Heart right ventricle (tissue), 16 donors: ENCODE data around the gene MGST3. TPM values are rescaled to one million over a fixed set of nuclear protein-coding genes. Genes with fewer than 3 reads are reported as not detected.

Source experiments
- ATAC-seq, 8 donors: fragments of 200-7000 bp; cut with Tn5 transposase; one replicate each; pipeline ENCODE4 v1.9.1; 2020; ENCODE audit warnings: mild to moderate bottlenecking in 8 of 8, moderate library complexity in 8 of 8, moderate number of reproducible peaks in 1 of 8
- DNase-seq, 2 donors: peaks; one replicate each; pipeline ENCODE4 v3.0.0-alpha.2; 2020
- H3K27ac ChIP-seq, 10 donors: fragments of 200-600 bp; sonication (generic) in 2 of 10; one replicate each; pipeline versions ENCODE4 v1.5.0 to v1.8.0; 2020 to 2022; ENCODE audit warnings: mild to moderate bottlenecking in 3 of 10
- H3K27me3 ChIP-seq, 7 donors: fragments of 200-600 bp; one replicate each; pipeline ENCODE4 v1.8.0; 2021 to 2022; ENCODE audit warnings: mild to moderate bottlenecking in 2 of 7
- H3K36me3 ChIP-seq, 9 donors: fragments of 200-600 bp; sonication (generic) in 1 of 9; one replicate each; pipeline versions ENCODE4 v1.5.0 to v1.8.0; 2020 to 2022; ENCODE audit warnings: mild to moderate bottlenecking in 2 of 9
- H3K4me1 ChIP-seq, 9 donors: fragments of 200-600 bp; sonication (generic) in 1 of 9; one replicate each; pipeline versions ENCODE4 v1.5.0 to v1.8.0; 2020 to 2022; ENCODE audit warnings: mild to moderate bottlenecking in 4 of 9
- H3K4me3 ChIP-seq, 10 donors: fragments of 200-600 bp; sonication (generic) in 2 of 10; one replicate each; pipeline versions ENCODE4 v1.5.0 to v1.8.0; 2020 to 2022; ENCODE audit warnings: mild to moderate bottlenecking in 7 of 10, moderate library complexity in 2 of 10
- H3K9me3 ChIP-seq, 11 donors: fragments of 200-600 bp in 10 of 11; sonication (generic) in 2 of 11; one replicate each; pipeline versions ENCODE4 v1.5.0 to v1.8.0; 2013 to 2022; ENCODE audit warnings: mild to moderate bottlenecking in 2 of 11, control low read depth in 1 of 11, moderate library complexity in 1 of 11
- CTCF ChIP-seq, 9 donors: fragments of 200-600 bp; sonication (generic) in 2 of 9; IDR thresholded peaks; one replicate each; pipeline versions ENCODE4 v1.5.0 to v1.8.0; 2021 to 2022; ENCODE audit warnings: antibody characterized with exemption in 9 of 9, mild to moderate bottlenecking in 5 of 9, moderate library complexity in 1 of 9
- WGBS, 2 donors: extraction: QIAGEN DNeasy Blood & Tissue Kit; methylation state at CpG; one replicate each; pipeline ENCODE4 v1.1.7; 2013; ENCODE audit warnings: inconsistent platforms in 1 of 2; 5-methylcytosine and 5-hydroxymethylcytosine counted together
- intact Hi-C, 10 donors: fragments of 100-400 bp; cut with DNase I; formaldehyde crosslinking; loops; one replicate each; pipeline versions ENCODE4 v1.11.1 to v1.14.2; 2022
- polyA plus RNA-seq, 2 donors: library from polyadenylated mRNA; stranded (reverse); fragments of 200-250 nt; gene quantifications; one replicate each; pipeline ENCODE4 v1.2.3, GENCODE V29; 2013
- total RNA-seq, 10 donors: library from RNA; stranded (reverse); fragmentation: NEBNext Ultra II Directional in 3 of 10; extraction: Animal tissue kit (Norgen Biotek cat#: 25700) in 3 of 10; gene quantifications; one replicate each; pipeline versions ENCODE4 v1.2.1 to v1.2.4, GENCODE V29; 2021 to 2023
- donor health status: Arrhythmogenic right ventricular cardiomyopathy.
- donor health status: ischemic (EF 13 %, LVEDD 7.1; RV severe dilation, severe dysfunction).
- donor health status: healthy with polysubstance abuse.
- donor health status: DM: no; HTN: yes; CAD: no.
- donor health status: DM: no; HTN: no; CAD: no.
- donor health status: ischemic (EF 25% LVEDD 6.9; RV normal size, moderate dysfunction).
- donor health status: ischemic (EF 25% LVEDD 5.7; RV mildly dilated, moderate dysfunction).
- donor health status: healthy.
- donor health status: DM: yes; HTN: yes; CAD: no.
- donor health status: Ischemic cardiomyopathy.
- donor health status: ischemic (EF 35%, LVEDD 5.7; RV mildly dilated, moderate dysfunction).
- donor health status: nonischemic (EF 11% LVEDD 7.7; RV severe dilation, severe dysfunction).
- donor health status: DM: yes; HTN: yes; CAD: no.
- donor health status: PGD.
- donor health status: ischemic (EF 29% LVEDD 5.4; RV normal size, mild dysfunction).
- donor health status: nonischemic (EF 23%, LVEDD 6.1; RV moderate dilation, normal function).

Gene MGST3
- total and polyA plus RNA-seq, 12 donors = 425 to 1,002 (median 838) TPM

- 4 to 7% methylated on average over 5 of the region's 5 CpGs for WGBS, 2 donors
- TF ChIP-seq CTCF (IDR thresholded peaks at IDR 0.05) = no peak
- Histone ChIP-seq H3K27me3 (no peaks in the 10 kb centered on the region), H3K36me3 (peaks cover 0 to 21% (median 0%) of the 10 kb centered on the region in 9 donors), H3K4me3 (peak overlapping the region; percentile 66 to 96 (median 81)), H3K27ac (peak overlapping the region; percentile 87 to 97 (median 92)), H3K4me1 (peaks cover 3 to 60% (median 47%) of the 10 kb centered on the region in 9 donors), H3K9me3 (no peaks in the 10 kb centered on the region)
- ATAC-seq (peak in 2 of 8 donors; percentile 0 to 2), DNase-seq (no peak)
- intact Hi-C loops = loop anchor here in 2 of 10 donors (5.0 to 10.0 kb wide), 2 partner anchors 65 to 133 kb away; partner anchors contain the start of genes ALDH9A1 (in 2 of the 2) and TMCO1 (in 1 of the 2)
These were observed 1.1 kb downstream of the MGST3 start for GRCh38 chr1:165632152-165632469.

- peak in 1 of 2 donors; percentile 47 for DNase-seq
- H3K9me3 ChIP-seq = no peaks in the 10 kb centered on the region
- H3K27ac ChIP-seq = peak overlapping the region; percentile 87 to 97 (median 92)
- no peaks in the 10 kb centered on the region for H3K27me3 ChIP-seq
- H3K36me3 ChIP-seq = peaks cover 0 to 22% (median 0%) of the 10 kb centered on the region in 9 donors
- TF ChIP-seq CTCF (IDR thresholded peaks at IDR 0.05) = no peak
- peak overlapping the region; percentile 66 to 96 (median 81) for H3K4me3 ChIP-seq
- peaks cover 4 to 64% (median 51%) of the 10 kb centered on the region in 9 donors for H3K4me1 ChIP-seq
- intact Hi-C loops = loop anchor here in 2 of 10 donors (5.0 to 10.0 kb wide), 2 partner anchors 65 to 132 kb away; partner anchors contain the start of genes ALDH9A1 (in 2 of the 2) and TMCO1 (in 1 of the 2)
- WGBS, 2 donors = 7 to 9% methylated on average over 7 of the region's 7 CpGs
- ATAC-seq = peak in 6 of 8 donors; percentile 8 to 53 (median 42)
These were observed 1.5 kb downstream of the MGST3 start for GRCh38 chr1:165632491-165632890.

DNA sequence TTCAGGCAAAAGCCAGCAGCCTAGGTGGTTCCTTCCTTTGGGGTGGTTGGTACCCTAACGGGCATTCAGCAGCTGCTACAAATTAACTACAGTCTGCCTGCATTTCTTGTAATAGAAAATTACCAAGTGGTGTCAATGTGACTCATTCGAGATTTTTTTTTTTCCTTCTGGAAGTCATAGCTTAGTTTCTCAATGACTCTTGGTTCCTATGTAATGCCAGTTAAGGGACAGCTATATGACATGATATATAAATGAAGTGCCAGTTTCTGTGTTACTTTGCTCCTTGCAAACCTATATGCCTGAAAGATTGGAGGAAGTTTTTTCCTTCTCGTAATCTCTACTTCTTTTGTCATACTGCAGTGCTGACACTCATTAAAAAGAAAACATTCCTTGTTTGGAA is 2.6 kb downstream of the MGST3 start:
- intact Hi-C loops = loop anchor here in 2 of 10 donors (5.0 to 10.0 kb wide), 2 partner anchors 64 to 131 kb away; partner anchors contain the start of genes ALDH9A1 (in 2 of the 2) and TMCO1 (in 1 of the 2)
- peaks cover 0 to 31% (median 0%) of the 10 kb centered on the region in 9 donors for H3K36me3 ChIP-seq
- DNase-seq = no peak
- H3K4me1 ChIP-seq = peaks cover 4 to 74% (median 62%) of the 10 kb centered on the region in 9 donors
- WGBS, 2 donors = 32 to 38% methylated on average over 3 of the region's 3 CpGs
- H3K27ac ChIP-seq = peak overlapping the region in 9 of 10 donors; percentile 87 to 97 (median 93)
- H3K4me3 ChIP-seq = peak overlapping the region in 9 of 10 donors; percentile 66 to 96 (median 81)
- H3K27me3 ChIP-seq = no peaks in the 10 kb centered on the region
- ATAC-seq = no peak
- no peaks in the 10 kb centered on the region for H3K9me3 ChIP-seq
- TF ChIP-seq CTCF (IDR thresholded peaks at IDR 0.05) = no peak

DNA sequence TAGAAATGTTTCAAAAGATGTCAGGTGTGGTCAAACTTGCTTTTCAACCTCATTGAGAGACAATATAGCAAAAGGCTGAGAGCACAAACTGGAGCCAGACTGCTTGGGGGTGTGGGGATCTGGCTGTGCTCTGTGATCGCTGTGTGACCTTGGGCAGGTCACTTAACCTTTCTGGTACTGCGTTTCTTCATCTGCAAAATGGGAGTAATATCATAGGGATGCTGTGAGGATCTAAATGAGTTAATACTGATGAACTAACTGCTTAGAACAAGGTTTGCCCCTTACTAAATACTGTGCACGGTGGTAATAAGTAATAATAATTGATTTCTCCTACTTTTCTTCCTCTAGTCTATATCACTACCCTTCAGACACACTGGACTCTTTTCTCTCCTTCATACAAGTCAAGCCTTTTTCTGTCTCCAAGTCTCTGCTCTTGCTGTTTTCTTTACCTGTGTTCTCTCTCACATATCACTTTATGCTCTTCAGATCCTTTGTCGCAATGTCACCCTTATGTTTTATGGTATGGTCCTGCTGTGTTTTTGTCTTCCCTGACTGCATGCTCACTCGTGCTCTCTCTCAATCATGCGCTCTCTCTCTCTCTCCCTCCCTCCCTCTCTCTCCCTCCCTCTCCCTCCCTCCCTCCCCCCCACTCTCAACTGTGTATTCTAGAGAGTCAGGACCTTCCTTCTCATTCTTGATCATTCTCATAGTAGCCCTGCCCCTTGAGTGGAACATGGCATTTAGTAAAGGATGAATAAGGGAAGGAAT is 3.3 kb downstream of the MGST3 start:
- H3K4me1 ChIP-seq = peaks cover 4 to 79% (median 66%) of the 10 kb centered on the region in 9 donors
- intact Hi-C loops = loop anchor here in 2 of 10 donors (5.0 to 10.0 kb wide), 2 partner anchors 63 to 130 kb away; partner anchors contain the start of genes ALDH9A1 (in 2 of the 2) and TMCO1 (in 1 of the 2)
- no peak for DNase-seq
- H3K27me3 ChIP-seq = no peaks in the 10 kb centered on the region
- H3K36me3 ChIP-seq = peaks cover 0 to 37% (median 0%) of the 10 kb centered on the region in 9 donors
- no peaks in the 10 kb centered on the region for H3K9me3 ChIP-seq
- TF ChIP-seq CTCF (IDR thresholded peaks at IDR 0.05) = no peak
- peak overlapping the region in 6 of 10 donors; percentile 66 to 96 (median 80) for H3K4me3 ChIP-seq
- 64 to 70% methylated on average over 6 of the region's 6 CpGs for WGBS, 2 donors
- peak overlapping the region in 9 of 10 donors; percentile 13 to 97 (median 87) for H3K27ac ChIP-seq
- ATAC-seq = no peak
